MCF 10A (cell line): ENCODE measurements around the gene PLSCR3. TPM values are rescaled to one million over a fixed set of nuclear protein-coding genes. Genes with fewer than 3 reads are reported as not detected.
A peak's percentile ranks its signal among the peaks of the same experiment; 100 is the strongest.

Experiments used
- BruUV-seq: library from RNA; stranded (reverse); fragments of 400-500 nt; replicated peaks from 2 replicates; lab custom pipeline; 2021; lab: Mats Ljungman, UMichigan
- CTCF ChIA-PET: fragments of 300-600 bp; sonication (Branson Sonifier 250); formaldehyde crosslinking; extraction: SDS; loops from one replicate; lab custom pipeline; 2021; ENCODE audit warnings: antibody characterized with exemption, inconsistent platforms; lab: Yijun Ruan, JAX
- POLR2A ChIA-PET: fragments of 300-600, 350-650 bp; sonication (Branson Sonifier 250); formaldehyde crosslinking; extraction: SDS; loops from one replicate; lab custom pipeline; 2020; ENCODE audit warnings: antibody characterized with exemption, inconsistent platforms; lab: Yijun Ruan, JAX
- DNase-seq: peaks from one replicate; pipeline ENCODE4 v3.0.0-alpha.2; 2018; ENCODE audit not compliant: unreplicated experiment
- H3K27ac Mint-ChIP-seq: one replicate; pipeline ENCODE4 v1.8.0; 2022; ENCODE audit warnings: mild to moderate bottlenecking, low read depth, mixed read lengths; ENCODE audit not compliant: unreplicated experiment
- H3K27me3 Mint-ChIP-seq: one replicate; pipeline ENCODE4 v1.8.0; 2022; ENCODE audit warnings: mixed read lengths; ENCODE audit not compliant: insufficient read depth, unreplicated experiment
- H3K36me3 Mint-ChIP-seq: one replicate; pipeline ENCODE4 v1.8.0; 2022; ENCODE audit warnings: mild to moderate bottlenecking, moderate library complexity, mixed read lengths; ENCODE audit not compliant: insufficient read depth, unreplicated experiment
- H3K4me1 Mint-ChIP-seq: one replicate; pipeline ENCODE4 v1.8.0; 2022; ENCODE audit warnings: mixed read lengths; ENCODE audit not compliant: insufficient read depth, unreplicated experiment
- H3K4me3 Mint-ChIP-seq: one replicate; pipeline ENCODE4 v1.8.0; 2022; ENCODE audit warnings: mild to moderate bottlenecking, moderate library complexity, mixed read lengths; ENCODE audit not compliant: unreplicated experiment
- H3K9me3 Mint-ChIP-seq: one replicate; pipeline ENCODE4 v1.8.0; 2022; ENCODE audit warnings: mixed read lengths; ENCODE audit not compliant: unreplicated experiment
- CTCF ChIP-seq: fragments of 200-600 bp; IDR thresholded peaks from one replicate; pipeline ENCODE4 v1.8.0; 2022; ENCODE audit warnings: antibody characterized with exemption, mild to moderate bottlenecking; ENCODE audit not compliant: unreplicated experiment
- intact Hi-C: fragments of 100-400 bp; cut with micrococcal nuclease; formaldehyde crosslinking; loops from 2 replicates; pipeline ENCODE4 v1.14.1; 2022
- total RNA-seq: library from RNA; stranded (reverse); gene quantifications from 2 replicates; pipeline ENCODE4 v1.2.3, GENCODE V29; 2022

The PLSCR3 gene
- total RNA-seq, 1 experiment from 2014 or later = 59.0 TPM

- Mint-ChIP-seq H3K27ac (peak overlapping the region; percentile 86), H3K4me3 (peak overlapping the region; percentile 78), H3K4me1 (peaks cover 16% of the 10 kb centered on the region), H3K9me3 (no peaks in the 10 kb centered on the region), H3K27me3 (no peaks in the 10 kb centered on the region), H3K36me3 (peaks cover 7% of the 10 kb centered on the region)
- BruUV-seq = TSS peak; percentile 79
- intact Hi-C loops = no loop called here
- CTCF ChIA-PET = interaction anchor here (0.6 to 1.7 kb wide), 10 partner anchors 28 to 285 kb away, joined by 3 to 6 read pairs (median 3); partner anchors contain the start of gene WRAP53
- no peak for TF ChIP-seq CTCF
- no peak for DNase-seq
- POLR2A ChIA-PET = interaction anchor here (0.8 to 2.7 kb wide), 26 partner anchors 9 to 285 kb away, joined by 3 to 48 read pairs (median 6); partner anchors contain the start of genes DVL2, GABARAP, KCTD11 and MPDU1
Observed at GRCh38 chr17:7403043-7403726, 8.9 kb upstream of the PLSCR3 start.

GRCh38 chr17:7398612-7399011 is 4.3 kb upstream of the PLSCR3 start:
- CTCF ChIA-PET = interaction anchor here (2.2 kb wide), 1 partner anchor 43 kb away, joined by 12 read pairs; the partner anchor contains the start of gene TMEM95
- H3K4me3 Mint-ChIP-seq = no peak overlapping the region
- H3K27me3 Mint-ChIP-seq = no peaks in the 10 kb centered on the region
- no peaks in the 10 kb centered on the region for H3K9me3 Mint-ChIP-seq
- TF ChIP-seq CTCF = no peak
- BruUV-seq = no TSS peak
- POLR2A ChIA-PET = interaction anchor here (0.9 to 1.2 kb wide), 3 partner anchors 16 to 162 kb away, joined by 3 read pairs; no protein-coding TSS in a partner anchor
- intact Hi-C loops = no loop called here
- H3K4me1 Mint-ChIP-seq = peaks cover 11% of the 10 kb centered on the region
- DNase-seq = no peak
- no peak overlapping the region for H3K27ac Mint-ChIP-seq
- peaks cover 7% of the 10 kb centered on the region for H3K36me3 Mint-ChIP-seq

- BruUV-seq = no TSS peak
- intact Hi-C loops = no loop called here
- Mint-ChIP-seq H3K9me3 (no peaks in the 10 kb centered on the region), H3K4me1 (peaks cover 6% of the 10 kb centered on the region), H3K27me3 (no peaks in the 10 kb centered on the region), H3K36me3 (peaks cover 7% of the 10 kb centered on the region), H3K27ac (peak overlapping the region; percentile 21), H3K4me3 (no peak overlapping the region)
- ChIA-PET POLR2A (interaction anchor here (1.0 kb wide), 1 partner anchor 40 kb away, joined by 3 read pairs; no protein-coding TSS in a partner anchor), CTCF (interaction anchor here (1.6 kb wide), 1 partner anchor 8 kb away, joined by 3 read pairs; the partner anchor contains the start of gene TMEM256)
- no peak for DNase-seq
- no peak for TF ChIP-seq CTCF
Observed at GRCh38 chr17:7396147-7396546, 1.8 kb upstream of the PLSCR3 start.
